HUES48 (cell line): Measurements from ENCODE around the gene PRKCE.

Source experiments
- H3K27ac ChIP-seq: one replicate; pipeline ENCODE4 v1.7.0; 2013; ENCODE audit warnings: low read depth, low read length, inconsistent platforms
- H3K27me3 ChIP-seq: 2 replicates; pipeline ENCODE4 v1.6.1; 2013; ENCODE audit warnings: mild to moderate bottlenecking, low read length; ENCODE audit not compliant: control insufficient read depth, insufficient read depth
- H3K36me3 ChIP-seq: 2 replicates; pipeline ENCODE4 v1.6.1; 2013; ENCODE audit warnings: low read length; ENCODE audit not compliant: control insufficient read depth, insufficient read depth
- H3K4me1 ChIP-seq: 2 replicates; pipeline ENCODE4 v1.6.1; 2013; ENCODE audit warnings: mild to moderate bottlenecking, low read length; ENCODE audit not compliant: control insufficient read depth, insufficient read depth
- H3K4me3 ChIP-seq: 2 replicates; pipeline ENCODE4 v1.5.1; 2013; ENCODE audit warnings: mild to moderate bottlenecking, low read depth, low read length
- H3K9ac ChIP-seq: 2 replicates; pipeline ENCODE4 v1.6.1; 2013; ENCODE audit warnings: mild to moderate bottlenecking, low read depth, low read length, moderate library complexity
- H3K9me3 ChIP-seq: 2 replicates; pipeline ENCODE4 v1.6.1; 2013; ENCODE audit warnings: low read length; ENCODE audit not compliant: control insufficient read depth, insufficient read depth

The PRKCE gene

DNA sequence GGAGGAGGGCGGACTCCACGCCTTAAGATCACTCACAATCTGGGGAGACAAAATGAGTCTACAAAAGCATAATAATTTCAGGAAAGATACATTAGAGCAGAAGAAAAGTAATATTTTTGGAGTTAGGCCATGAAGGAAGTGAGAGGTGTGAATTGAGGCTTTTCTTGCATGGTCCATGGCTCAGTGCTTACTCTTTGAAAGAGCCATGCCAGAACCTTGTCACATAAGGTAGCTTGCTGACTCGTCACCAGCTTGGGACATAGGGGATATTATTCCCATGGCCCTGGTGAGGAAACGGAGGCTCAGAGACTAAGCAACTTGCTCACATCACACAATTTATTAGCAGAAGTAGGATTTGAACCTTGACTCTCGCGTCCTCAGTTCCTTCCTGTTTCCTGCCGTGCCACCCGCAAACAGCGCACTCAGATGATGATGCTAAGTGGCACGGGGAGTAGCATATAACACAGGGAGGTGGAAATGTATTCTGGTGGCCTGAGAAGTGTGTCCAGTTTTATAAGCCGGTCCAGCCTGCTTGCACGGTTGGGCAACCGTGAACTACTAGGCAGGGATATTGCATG is 333.5 kb downstream of the PRKCE start:
- Histone ChIP-seq H3K9ac (no peak overlapping the region), H3K4me1 (no peaks in the 10 kb centered on the region), H3K27me3 (no peaks in the 10 kb centered on the region), H3K4me3 (no peak overlapping the region), H3K9me3 (no peaks in the 10 kb centered on the region), H3K27ac (no peak overlapping the region), H3K36me3 (no peaks in the 10 kb centered on the region)

DNA sequence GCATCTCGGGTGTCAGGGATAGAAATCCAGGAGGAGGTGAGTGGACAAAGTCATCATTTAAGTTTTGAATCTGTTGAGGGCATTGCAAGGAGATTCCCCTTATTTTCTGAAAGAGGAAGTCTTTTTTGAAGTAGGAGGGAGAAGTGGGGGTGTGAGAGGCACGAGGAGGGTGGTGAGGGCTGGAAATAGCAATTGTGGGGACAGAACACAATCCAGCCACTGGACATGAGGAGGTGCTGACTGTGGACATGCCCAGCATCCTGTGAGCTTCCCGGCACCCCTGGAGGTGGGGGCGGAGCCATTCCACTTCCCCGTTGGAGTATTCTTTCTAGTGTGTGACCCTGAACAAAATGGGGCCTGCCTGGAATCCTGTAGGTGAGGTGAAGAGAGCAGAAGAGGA is 335.0 kb downstream of the PRKCE start:
- Histone ChIP-seq H3K9me3 (no peaks in the 10 kb centered on the region), H3K36me3 (no peaks in the 10 kb centered on the region)

DNA sequence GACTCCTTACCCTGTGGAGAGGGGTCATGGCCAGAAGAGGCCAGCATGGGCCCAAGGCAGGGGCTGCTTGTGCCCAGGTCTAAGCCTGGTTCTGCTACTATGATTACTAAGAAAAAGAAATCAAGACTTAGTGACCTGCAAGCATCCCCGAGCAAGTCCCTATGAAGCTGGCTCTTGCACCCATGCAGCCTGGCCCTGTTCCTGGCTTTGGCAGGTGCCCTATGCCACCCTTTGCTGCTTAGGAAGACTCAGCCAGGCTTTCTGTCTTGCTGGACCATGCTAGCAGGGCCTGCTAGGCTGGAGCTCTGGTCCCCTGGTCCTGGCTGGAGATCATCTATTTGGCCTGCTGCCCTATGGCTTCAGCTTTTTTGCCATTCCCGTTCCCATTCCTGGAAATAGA is 336.4 kb downstream of the PRKCE start:
- H3K4me1 ChIP-seq: no peaks in the 10 kb centered on the region
- H3K4me3 ChIP-seq: no peak overlapping the region
- no peaks in the 10 kb centered on the region for H3K36me3 ChIP-seq
- no peak overlapping the region for H3K27ac ChIP-seq
- no peaks in the 10 kb centered on the region for H3K9me3 ChIP-seq
- H3K27me3 ChIP-seq: no peaks in the 10 kb centered on the region
- H3K9ac ChIP-seq: no peak overlapping the region

More for the DNA sequence above, 335.0 kb downstream of the PRKCE start:
- Histone ChIP-seq H3K4me1 (no peaks in the 10 kb centered on the region), H3K27ac (no peak overlapping the region), H3K27me3 (no peaks in the 10 kb centered on the region), H3K4me3 (no peak overlapping the region), H3K9ac (no peak overlapping the region)

DNA sequence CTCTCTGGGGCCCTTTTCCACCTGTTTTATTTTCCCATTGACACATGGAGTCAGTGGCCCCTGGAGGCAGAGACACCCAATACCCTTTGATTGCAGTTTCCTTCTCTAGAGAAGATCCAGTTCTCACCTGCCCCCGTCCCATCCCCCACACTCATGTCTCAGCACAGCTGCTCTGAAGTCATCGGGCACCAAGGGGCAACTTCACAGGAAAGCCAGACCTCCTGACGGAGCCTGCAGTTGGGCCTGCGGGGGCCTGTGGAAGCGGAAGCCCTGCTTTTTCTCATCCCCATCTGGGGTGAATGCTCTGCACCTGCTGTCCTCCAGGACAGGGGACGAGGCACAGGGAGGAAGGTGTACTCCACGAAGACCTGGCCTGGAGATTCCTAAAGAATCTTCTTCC is 337.4 kb downstream of the PRKCE start:
- Histone ChIP-seq H3K36me3 (no peaks in the 10 kb centered on the region), H3K4me1 (0 out of 2 replicates have a peak, but pooled peaks cover 3% of the 10 kb centered on the region), H3K4me3 (no peak overlapping the region), H3K27me3 (no peaks in the 10 kb centered on the region), H3K9me3 (no peaks in the 10 kb centered on the region), H3K27ac (no peak overlapping the region), H3K9ac (no peak overlapping the region)

DNA sequence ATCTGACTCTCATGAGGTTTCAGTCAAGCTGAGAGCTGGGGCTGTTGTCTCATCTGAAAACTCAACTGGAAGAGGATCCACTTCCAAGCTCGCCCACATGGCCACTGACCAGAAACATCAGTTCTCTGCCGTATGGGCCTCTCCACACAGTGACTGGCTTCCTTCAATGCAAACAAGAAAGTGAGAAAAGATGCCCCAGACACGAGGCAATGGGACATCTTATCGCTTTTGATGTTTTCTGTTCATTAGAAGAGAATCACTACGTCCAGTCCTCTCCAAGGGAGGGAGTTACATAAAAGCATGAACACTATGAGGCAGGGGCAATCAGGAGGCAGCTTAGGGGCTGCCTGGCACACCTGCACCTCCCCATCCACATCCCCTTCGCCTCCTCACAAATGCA is 338.7 kb downstream of the PRKCE start:
- no peaks in the 10 kb centered on the region for H3K27me3 ChIP-seq
- no peaks in the 10 kb centered on the region for H3K9me3 ChIP-seq
- H3K4me3 ChIP-seq: no peak overlapping the region
- no peaks in the 10 kb centered on the region for H3K36me3 ChIP-seq
- H3K4me1 ChIP-seq: 0 out of 2 replicates have a peak, but pooled peaks cover 3% of the 10 kb centered on the region
- H3K27ac ChIP-seq: no peak overlapping the region
- no peak overlapping the region for H3K9ac ChIP-seq

DNA sequence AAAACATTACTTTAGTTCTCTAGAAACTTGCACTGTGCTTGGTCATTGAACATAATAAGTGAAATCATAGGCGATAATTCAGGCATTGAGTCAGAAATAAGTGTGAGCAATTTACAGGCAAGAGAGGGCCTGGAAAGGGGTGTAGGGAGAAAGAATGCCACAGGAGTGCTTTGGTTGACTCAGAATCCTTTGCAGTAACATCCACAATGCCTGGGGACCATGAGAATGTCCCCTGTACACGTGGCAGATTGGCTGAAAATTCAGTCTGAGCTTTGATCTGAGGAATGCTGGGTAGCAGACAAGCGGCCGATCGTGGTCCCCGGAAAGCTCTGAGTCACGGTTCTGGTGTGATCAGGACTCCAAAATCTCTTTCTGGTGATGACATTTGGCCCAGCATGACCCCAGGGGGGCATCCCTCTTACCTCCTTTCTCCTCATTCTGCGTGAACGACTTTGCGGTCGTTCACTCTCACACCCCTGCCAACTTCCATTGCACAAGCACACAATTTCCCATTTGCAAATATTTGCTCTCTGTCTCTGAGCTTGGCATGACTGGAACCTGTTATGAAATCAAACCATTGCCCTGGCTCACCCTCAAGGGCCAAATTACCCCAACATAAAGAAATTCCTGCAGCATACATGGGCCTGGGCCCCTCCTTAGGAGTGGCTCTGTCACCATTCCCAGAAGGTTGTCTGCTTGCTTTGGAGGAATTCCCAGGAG is 340.7 kb downstream of the PRKCE start:
- Histone ChIP-seq H3K4me1 (0 out of 2 replicates have a peak, but pooled peaks cover 3% of the 10 kb centered on the region), H3K27me3 (no peaks in the 10 kb centered on the region), H3K27ac (no peak overlapping the region), H3K9me3 (no peaks in the 10 kb centered on the region), H3K4me3 (no peak overlapping the region), H3K36me3 (no peaks in the 10 kb centered on the region), H3K9ac (no peak overlapping the region)

DNA sequence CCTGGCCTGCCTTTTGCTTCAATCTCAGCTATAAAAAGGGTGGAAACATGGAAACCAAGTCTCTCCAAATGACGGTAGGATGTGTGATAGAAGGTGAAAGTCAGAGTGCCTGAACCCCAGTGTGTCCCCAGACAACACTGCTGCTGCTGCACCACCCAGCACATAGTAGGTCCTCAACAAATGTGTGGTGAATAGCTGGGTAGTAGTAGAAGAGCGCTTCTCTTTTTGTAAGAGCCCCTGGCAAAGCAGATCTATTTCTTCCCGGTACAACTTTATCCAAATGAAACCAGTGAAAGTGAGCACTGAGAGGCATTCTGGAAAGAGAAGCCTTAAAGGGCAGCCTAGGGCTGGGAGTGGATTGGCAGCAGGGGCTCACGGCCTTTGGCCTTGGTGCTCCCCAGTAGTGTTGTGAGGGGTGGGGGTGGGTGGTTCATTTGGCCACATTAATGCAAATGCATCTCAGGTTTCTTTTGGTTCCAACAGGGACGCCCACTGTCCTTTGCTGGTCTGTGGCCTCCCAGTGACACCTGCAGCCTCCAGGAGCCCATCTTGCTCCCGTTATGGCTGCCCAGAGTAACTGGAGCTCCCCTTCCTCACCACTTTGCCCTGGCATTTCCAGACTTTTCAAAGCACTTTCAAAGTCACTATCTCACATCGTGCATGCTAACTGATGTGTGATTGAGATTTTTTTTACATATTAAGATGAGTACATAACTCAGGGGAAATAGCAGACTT is 341.4 kb downstream of the PRKCE start:
- H3K9ac ChIP-seq: no peak overlapping the region
- no peak overlapping the region for H3K4me3 ChIP-seq
- H3K27ac ChIP-seq: no peak overlapping the region
- H3K4me1 ChIP-seq: 0 out of 2 replicates have a peak, but pooled peaks cover 3% of the 10 kb centered on the region
- no peaks in the 10 kb centered on the region for H3K27me3 ChIP-seq
- H3K9me3 ChIP-seq: no peaks in the 10 kb centered on the region
- no peaks in the 10 kb centered on the region for H3K36me3 ChIP-seq

DNA sequence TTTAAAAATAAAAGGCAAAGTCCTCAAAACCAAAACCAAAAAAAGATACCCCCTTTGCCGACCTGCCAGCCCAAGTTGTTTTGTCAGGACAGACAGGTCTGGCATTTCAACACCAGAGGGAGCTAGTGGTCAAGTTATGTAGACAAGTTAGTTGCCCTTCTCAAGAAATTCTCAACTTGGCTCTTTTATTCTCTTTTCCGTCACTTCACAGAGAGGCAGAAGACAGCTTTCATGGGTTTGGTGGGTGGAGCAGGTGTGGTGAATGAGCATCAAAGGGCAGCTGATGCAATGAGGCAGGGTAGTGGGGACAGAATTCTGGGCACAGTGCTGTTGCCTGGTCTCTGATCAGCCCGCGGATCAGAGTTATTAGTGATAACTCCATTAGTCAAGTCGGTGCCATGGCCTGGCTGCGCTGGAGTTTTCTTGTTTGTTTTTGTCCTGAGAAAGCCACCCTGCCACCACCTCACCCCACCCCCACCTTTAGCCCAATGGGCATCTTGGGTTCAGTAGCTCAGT is 342.1 kb downstream of the PRKCE start:
- Histone ChIP-seq H3K4me3 (no peak overlapping the region), H3K27me3 (no peaks in the 10 kb centered on the region), H3K36me3 (no peaks in the 10 kb centered on the region), H3K9me3 (no peaks in the 10 kb centered on the region), H3K27ac (no peak overlapping the region), H3K9ac (no peak overlapping the region), H3K4me1 (0 out of 2 replicates have a peak, but pooled peaks cover 3% of the 10 kb centered on the region)

DNA sequence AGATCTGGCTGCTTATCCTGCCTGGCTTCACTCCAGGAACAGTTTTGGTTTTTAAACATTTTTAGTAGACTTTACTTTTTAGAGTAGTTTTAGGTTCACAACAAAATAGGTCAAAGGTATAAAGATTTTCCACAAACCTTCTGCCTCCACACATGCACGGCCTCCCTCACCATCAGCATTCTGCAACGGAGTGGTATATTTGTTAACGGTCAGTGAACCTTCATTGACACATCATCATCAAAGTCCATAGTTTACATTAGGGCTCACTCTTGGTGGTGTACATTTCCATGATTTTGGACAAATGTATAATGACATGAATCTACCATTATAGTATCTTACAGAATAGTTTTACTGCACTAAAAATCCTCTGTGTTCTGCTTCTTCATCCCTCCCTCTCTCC is 342.6 kb downstream of the PRKCE start:
- H3K36me3 ChIP-seq: no peaks in the 10 kb centered on the region
- no peak overlapping the region for H3K27ac ChIP-seq
- H3K4me1 ChIP-seq: 0 out of 2 replicates have a peak, but pooled peaks cover 3% of the 10 kb centered on the region
- H3K27me3 ChIP-seq: no peaks in the 10 kb centered on the region
- no peak overlapping the region for H3K4me3 ChIP-seq
- H3K9ac ChIP-seq: no peak overlapping the region
- H3K9me3 ChIP-seq: no peaks in the 10 kb centered on the region

DNA sequence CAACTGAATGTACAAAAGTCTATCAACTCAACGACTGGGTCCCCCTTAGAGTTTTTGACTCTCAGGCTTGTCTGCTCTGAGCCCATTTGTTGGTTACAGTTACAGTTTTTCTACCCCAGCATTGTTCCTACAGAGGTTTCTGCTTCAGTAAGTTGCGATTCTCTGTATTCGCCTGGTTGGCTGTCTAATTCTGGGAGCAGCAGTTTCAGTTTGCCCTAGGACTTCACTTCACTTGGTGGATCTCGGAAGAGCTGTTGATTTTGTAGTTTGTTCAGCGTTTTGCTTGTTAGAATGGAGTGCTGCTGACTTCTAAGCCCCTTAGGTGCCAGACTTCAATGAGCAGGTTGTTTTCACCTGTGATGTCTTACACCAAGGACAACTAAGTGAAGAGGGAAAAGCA is 349.2 kb downstream of the PRKCE start:
- Histone ChIP-seq H3K36me3 (no peaks in the 10 kb centered on the region), H3K27ac (no peak overlapping the region), H3K4me3 (no peak overlapping the region), H3K9me3 (no peaks in the 10 kb centered on the region), H3K9ac (no peak overlapping the region), H3K27me3 (no peaks in the 10 kb centered on the region), H3K4me1 (no peaks in the 10 kb centered on the region)

DNA sequence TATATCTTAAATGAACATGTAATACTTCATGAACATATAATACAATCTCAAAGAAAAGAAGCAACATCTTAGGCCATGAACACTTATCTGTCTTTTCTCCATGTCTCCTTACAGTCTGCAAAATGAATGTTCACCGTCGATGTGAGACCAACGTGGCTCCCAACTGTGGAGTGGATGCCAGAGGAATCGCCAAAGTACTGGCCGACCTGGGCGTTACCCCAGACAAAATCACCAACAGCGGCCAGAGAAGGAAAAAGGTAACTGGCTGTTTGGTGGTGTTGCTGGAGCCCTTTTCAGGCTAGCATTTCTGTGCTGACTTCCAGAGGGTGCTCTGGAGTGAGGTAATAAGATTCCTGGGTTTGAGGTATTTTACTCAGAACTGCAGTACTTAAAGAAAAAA is 349.8 kb downstream of the PRKCE start:
- Histone ChIP-seq H3K27me3 (no peaks in the 10 kb centered on the region), H3K27ac (no peak overlapping the region), H3K4me1 (no peaks in the 10 kb centered on the region), H3K36me3 (no peaks in the 10 kb centered on the region), H3K9me3 (no peaks in the 10 kb centered on the region), H3K4me3 (no peak overlapping the region), H3K9ac (no peak overlapping the region)
